Esophagus squamous epithelium (tissue), 5 donors: ENCODE data around the gene LRP10. TPM values are rescaled to one million over a fixed set of nuclear protein-coding genes. Genes with fewer than 3 reads are reported as not detected.

Experiments used
- DNase-seq: peaks from one replicate; lab custom pipeline; 2025; lab: John Stamatoyannopoulos, UW
- H3K27ac ChIP-seq, 4 donors: fragments of 200-600 bp; sonication (generic); one replicate each; pipeline ENCODE4 v1.5.1; 2016 to 2019; ENCODE audit warnings: mild to moderate bottlenecking in 1 of 4
- H3K27me3 ChIP-seq, 4 donors: fragments of 200-600 bp; sonication (generic); 1 replicate in 3 of 4; 2 replicates in 1 of 4; pipeline versions ENCODE4 v1.5.1 to v1.6.0; 2017 to 2021; ENCODE audit warnings: antibody characterized with exemption in 1 of 4
- H3K36me3 ChIP-seq, 3 donors: fragments of 200-600 bp; sonication (generic); one replicate each; pipeline ENCODE4 v1.5.1; 2016 to 2019
- H3K4me1 ChIP-seq, 3 donors: fragments of 200-600 bp; sonication (generic); one replicate each; pipeline ENCODE4 v1.5.1; 2017 to 2019
- H3K4me3 ChIP-seq, 4 donors: fragments of 200-600 bp; sonication (generic); 1 replicate in 3 of 4; 2 replicates in 1 of 4; pipeline ENCODE4 v1.5.1; 2016 to 2019; ENCODE audit warnings: mild to moderate bottlenecking in 2 of 4, moderate library complexity in 1 of 4
- H3K9me3 ChIP-seq, 3 donors: fragments of 200-600 bp; sonication (generic); one replicate each; pipeline ENCODE4 v1.5.1; 2016 to 2019
- POLR2A ChIP-seq, 4 donors: fragments of 450-650 bp; IDR thresholded peaks; one replicate each; pipeline ENCODE4 v1.6.1; 2017; ENCODE audit warnings: antibody characterized with exemption in 4 of 4, mild to moderate bottlenecking in 4 of 4, moderate library complexity in 3 of 4
- WGBS, 2 donors: methylation state at CpG; one replicate each; pipeline ENCODE4 v1.1.5; 2018; 5-methylcytosine and 5-hydroxymethylcytosine counted together
- intact Hi-C: fragments of 100-400 bp; cut with DNase I; formaldehyde crosslinking; loops from one replicate; pipeline ENCODE4 v1.15.0; 2022
- total RNA-seq, 4 donors: library from RNA; depleted of rRNA; stranded (reverse); fragments of >200 nt; gene quantifications; one replicate each; pipeline ENCODE4 v1.1.0, GENCODE V29; 2016
- TF ChIP-seq, protein P1 (sequence below), 6 experiments: fragments of 450-650 bp in 4 of 6; fragments of 200-600 bp in 2 of 6; sonication (generic) in 2 of 6; IDR thresholded peaks; one replicate each; pipeline ENCODE4 v1.5.1; 2016 to 2019; ENCODE audit warnings: antibody characterized with exemption in 6 of 6, mild to moderate bottlenecking in 4 of 6, moderate library complexity in 4 of 6
- donor health status: DM: yes; HTN: yes; CAD: no.

Gene LRP10
- total RNA-seq, 4 donors from 2014 or later = 111 to 314 (median 128) TPM

DNA sequence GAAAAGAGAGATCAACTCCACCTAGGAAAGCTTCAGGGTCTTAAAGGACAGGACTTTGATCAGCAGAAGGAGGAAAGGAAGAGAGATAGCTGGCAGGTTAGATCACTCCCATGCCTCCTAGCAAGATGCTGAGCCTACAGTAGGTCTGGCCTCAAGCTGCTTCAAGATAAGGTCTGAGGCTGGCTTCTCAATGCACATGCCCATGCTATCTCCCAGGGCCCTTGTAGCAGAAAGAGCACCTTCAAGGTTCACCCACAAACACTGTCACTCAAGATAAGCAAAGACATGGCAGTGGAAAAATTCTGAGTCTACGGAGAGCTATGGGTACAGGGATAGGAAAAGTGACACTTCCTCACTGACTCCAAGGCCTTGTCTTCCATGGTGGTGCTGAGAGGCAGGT lies 25.8 kb downstream of the LRP10 start:
- no peaks in the 10 kb centered on the region for H3K9me3 ChIP-seq
- H3K4me1 ChIP-seq = peaks cover 0 to 21% (median 0%) of the 10 kb centered on the region in 3 donors
- intact Hi-C loops = no loop called here
- no peak overlapping the region for H3K4me3 ChIP-seq
- no peak overlapping the region for H3K27ac ChIP-seq
- DNase-seq = no peak
- no peak for TF ChIP-seq POLR2A (IDR thresholded peaks at IDR 0.05)
- TF ChIP-seq, protein P1, sequence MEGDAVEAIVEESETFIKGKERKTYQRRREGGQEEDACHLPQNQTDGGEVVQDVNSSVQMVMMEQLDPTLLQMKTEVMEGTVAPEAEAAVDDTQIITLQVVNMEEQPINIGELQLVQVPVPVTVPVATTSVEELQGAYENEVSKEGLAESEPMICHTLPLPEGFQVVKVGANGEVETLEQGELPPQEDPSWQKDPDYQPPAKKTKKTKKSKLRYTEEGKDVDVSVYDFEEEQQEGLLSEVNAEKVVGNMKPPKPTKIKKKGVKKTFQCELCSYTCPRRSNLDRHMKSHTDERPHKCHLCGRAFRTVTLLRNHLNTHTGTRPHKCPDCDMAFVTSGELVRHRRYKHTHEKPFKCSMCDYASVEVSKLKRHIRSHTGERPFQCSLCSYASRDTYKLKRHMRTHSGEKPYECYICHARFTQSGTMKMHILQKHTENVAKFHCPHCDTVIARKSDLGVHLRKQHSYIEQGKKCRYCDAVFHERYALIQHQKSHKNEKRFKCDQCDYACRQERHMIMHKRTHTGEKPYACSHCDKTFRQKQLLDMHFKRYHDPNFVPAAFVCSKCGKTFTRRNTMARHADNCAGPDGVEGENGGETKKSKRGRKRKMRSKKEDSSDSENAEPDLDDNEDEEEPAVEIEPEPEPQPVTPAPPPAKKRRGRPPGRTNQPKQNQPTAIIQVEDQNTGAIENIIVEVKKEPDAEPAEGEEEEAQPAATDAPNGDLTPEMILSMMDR (IDR thresholded peaks at IDR 0.05) = no peak
- H3K36me3 ChIP-seq = peaks cover 14 to 33% (median 19%) of the 10 kb centered on the region in 3 donors
- WGBS, 2 donors = 90 to 100% methylated on average over 1 of the region's 1 CpG
- H3K27me3 ChIP-seq = no peaks in the 10 kb centered on the region

DNA sequence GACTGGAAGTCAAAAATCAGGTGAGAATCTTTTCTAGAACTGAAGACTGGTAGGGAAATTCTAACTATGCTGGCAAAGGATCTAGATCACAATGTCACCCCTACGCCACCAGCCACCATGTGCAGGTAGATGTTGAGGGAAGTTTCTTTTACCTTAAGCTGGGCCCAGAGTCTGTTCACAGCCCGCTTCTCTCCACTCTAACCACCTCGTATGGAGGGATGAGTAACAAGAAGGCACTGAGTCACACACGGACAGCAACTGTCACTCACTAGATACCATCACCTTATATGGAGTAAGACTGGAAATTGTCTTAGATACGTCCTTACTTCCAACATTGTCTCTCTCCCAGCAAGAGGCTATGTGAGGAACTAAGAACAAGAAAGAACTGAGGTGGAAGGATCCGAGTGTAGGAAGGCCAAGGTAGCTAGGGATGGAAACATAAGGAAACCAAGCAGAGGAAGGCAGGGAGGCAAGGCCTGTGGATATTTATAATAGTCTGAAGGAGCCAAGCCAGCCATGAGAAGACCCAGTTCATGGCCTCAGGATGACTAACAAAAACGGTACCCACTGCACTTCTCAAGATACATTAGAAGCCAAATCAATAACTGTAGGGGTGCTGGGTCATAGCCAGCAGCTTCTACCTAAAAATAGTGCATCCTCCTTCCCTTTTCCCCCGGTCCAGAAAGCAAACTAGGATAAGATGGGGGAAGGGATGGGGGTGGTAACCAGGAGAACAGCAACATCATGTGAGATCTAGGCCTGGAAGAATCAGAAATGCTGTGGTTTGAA lies 27.0 kb downstream of the LRP10 start:
- Histone ChIP-seq H3K4me1 (peaks cover 0 to 33% (median 3%) of the 10 kb centered on the region in 3 donors), H3K4me3 (no peak overlapping the region), H3K9me3 (no peaks in the 10 kb centered on the region), H3K27me3 (no peaks in the 10 kb centered on the region), H3K27ac (peak overlapping the region in 1 of 4 donors; percentile 41), H3K36me3 (peaks cover 14 to 44% (median 22%) of the 10 kb centered on the region in 3 donors)
- TF ChIP-seq POLR2A (IDR thresholded peaks at IDR 0.05) = no peak
- TF ChIP-seq, protein P1 (IDR thresholded peaks at IDR 0.05) = no peak
- intact Hi-C loops = no loop called here
- 49 to 54% methylated on average over 7 to 8 of the region's 8 CpGs for WGBS, 2 donors
- no peak for DNase-seq

DNA sequence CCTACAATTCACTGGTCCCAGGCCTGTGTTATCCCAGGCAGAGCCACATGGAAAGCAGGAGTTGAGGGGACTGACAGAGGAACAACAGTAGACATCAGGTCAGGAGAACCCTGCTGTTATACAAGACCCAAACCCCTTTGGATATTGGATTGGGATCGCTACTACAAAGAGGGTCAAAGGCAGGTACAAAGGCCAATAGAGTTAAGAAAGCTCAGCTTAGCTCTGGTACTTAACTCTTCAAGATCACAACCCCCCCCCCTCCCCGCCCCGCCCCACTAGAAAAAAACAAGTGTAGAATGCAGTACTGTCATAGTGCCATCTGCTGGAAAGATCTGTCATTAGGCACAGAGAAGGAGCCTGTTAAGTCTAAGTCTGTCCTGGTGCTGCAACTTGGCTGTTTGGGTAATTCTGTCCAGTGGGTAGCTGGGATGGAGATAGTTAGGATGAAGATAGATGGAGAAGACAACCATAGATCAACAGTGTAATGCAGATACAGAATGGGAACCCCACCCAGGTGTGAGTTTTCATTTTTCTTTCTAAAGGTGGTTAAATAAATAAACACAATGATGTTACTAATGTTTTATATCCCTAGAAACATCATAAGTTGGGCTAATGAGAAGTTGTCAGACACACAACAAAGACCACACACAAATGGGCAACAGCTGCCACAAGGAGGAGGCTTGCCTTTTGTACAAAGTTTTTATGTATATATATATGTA lies 28.7 kb downstream of the LRP10 start:
- WGBS, 2 donors = 20 to 33% methylated on average over 1 to 3 of the region's 3 CpGs
- peaks cover 0 to 41% (median 8%) of the 10 kb centered on the region in 3 donors for H3K4me1 ChIP-seq
- H3K4me3 ChIP-seq = no peak overlapping the region
- TF ChIP-seq, protein P1 (IDR thresholded peaks at IDR 0.05) = peak; percentile 24 to 58 (median 44)
- no peak for TF ChIP-seq POLR2A (IDR thresholded peaks at IDR 0.05)
- H3K27me3 ChIP-seq = no peaks in the 10 kb centered on the region
- intact Hi-C loops = no loop called here
- H3K36me3 ChIP-seq = peaks cover 22 to 62% (median 37%) of the 10 kb centered on the region in 3 donors
- peak overlapping the region; percentile 18 to 66 (median 60) for H3K27ac ChIP-seq
- H3K9me3 ChIP-seq = no peaks in the 10 kb centered on the region
- no peak for DNase-seq

DNA sequence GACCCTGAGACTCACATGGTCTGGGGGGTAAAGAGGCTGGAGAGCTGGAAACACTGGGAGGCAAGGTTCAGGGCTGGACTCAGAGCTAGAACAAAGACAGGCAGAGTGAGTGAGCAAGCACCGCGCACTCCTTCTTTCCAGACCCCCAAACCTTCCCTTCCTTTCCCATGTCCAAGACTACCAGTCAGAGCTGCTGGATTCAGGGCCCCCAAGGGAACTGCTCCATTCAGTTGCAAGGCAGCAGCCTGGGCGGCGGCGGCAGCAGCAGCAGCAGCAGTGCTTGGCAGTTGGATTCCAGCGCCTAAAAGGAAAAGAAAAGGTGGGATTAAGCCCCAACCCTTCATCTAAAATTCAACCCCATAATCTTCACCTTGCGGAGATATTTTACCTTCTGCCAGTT lies 30.3 kb downstream of the LRP10 start:
- WGBS, 2 donors = 76 to 91% methylated on average over 4 to 7 of the region's 7 CpGs
- TF ChIP-seq, protein P1 (IDR thresholded peaks at IDR 0.05) = no peak
- TF ChIP-seq POLR2A (IDR thresholded peaks at IDR 0.05) = no peak
- no peak for DNase-seq
- Histone ChIP-seq H3K36me3 (peaks cover 33 to 78% (median 51%) of the 10 kb centered on the region in 3 donors), H3K4me1 (peaks cover 0 to 41% (median 8%) of the 10 kb centered on the region in 3 donors), H3K27ac (peak overlapping the region in 1 of 4 donors; percentile 83), H3K4me3 (no peak overlapping the region), H3K27me3 (no peaks in the 10 kb centered on the region), H3K9me3 (no peaks in the 10 kb centered on the region)
- intact Hi-C loops = no loop called here

DNA sequence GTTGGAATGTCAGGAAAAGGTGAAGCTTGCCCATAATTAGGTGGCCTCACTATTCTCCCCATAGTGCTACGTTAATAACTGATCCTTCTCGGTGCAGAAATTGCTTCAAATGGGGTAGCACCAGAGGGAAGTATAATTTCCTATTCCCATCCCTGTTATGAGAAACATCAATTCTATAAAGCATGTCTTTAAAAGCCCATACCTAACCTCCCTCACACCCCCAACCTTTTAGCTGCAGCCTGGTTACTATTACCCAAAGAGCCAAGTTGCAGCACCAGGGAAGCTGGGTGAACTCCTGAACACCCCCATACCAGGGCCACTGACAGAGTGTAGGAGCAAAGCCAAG lies 32.2 kb downstream of the LRP10 start:
- H3K4me3 ChIP-seq = no peak overlapping the region
- H3K27me3 ChIP-seq = no peaks in the 10 kb centered on the region
- peaks cover 42 to 97% (median 66%) of the 10 kb centered on the region in 3 donors for H3K36me3 ChIP-seq
- TF ChIP-seq POLR2A (IDR thresholded peaks at IDR 0.05) = no peak
- TF ChIP-seq, protein P1 (IDR thresholded peaks at IDR 0.05) = no peak
- peaks cover 0 to 43% (median 8%) of the 10 kb centered on the region in 3 donors for H3K4me1 ChIP-seq
- intact Hi-C loops = no loop called here
- no peak for DNase-seq
- 56 to 71% methylated on average over 2 of the region's 2 CpGs for WGBS, 2 donors
- peak overlapping the region; percentile 9 to 84 (median 78) for H3K27ac ChIP-seq
- no peaks in the 10 kb centered on the region for H3K9me3 ChIP-seq
